Lower leg skin (tissue), 3 donors: Measurements from ENCODE around the gene ZNF541.

Experiments
- CTCF ChIP-seq, 3 donors: fragments of 450-650 bp; IDR thresholded peaks; one replicate each; pipeline ENCODE4 v1.5.1; 2016; ENCODE audit warnings: antibody characterized with exemption in 3 of 3, mild to moderate bottlenecking in 3 of 3, moderate library complexity in 2 of 3
- POLR2A ChIP-seq, 2 donors: fragments of 450-650 bp; IDR thresholded peaks; one replicate each; pipeline ENCODE4 v1.6.1; 2016 to 2017; ENCODE audit warnings: antibody characterized with exemption in 2 of 2, mild to moderate bottlenecking in 1 of 2, moderate library complexity in 1 of 2

DNA sequence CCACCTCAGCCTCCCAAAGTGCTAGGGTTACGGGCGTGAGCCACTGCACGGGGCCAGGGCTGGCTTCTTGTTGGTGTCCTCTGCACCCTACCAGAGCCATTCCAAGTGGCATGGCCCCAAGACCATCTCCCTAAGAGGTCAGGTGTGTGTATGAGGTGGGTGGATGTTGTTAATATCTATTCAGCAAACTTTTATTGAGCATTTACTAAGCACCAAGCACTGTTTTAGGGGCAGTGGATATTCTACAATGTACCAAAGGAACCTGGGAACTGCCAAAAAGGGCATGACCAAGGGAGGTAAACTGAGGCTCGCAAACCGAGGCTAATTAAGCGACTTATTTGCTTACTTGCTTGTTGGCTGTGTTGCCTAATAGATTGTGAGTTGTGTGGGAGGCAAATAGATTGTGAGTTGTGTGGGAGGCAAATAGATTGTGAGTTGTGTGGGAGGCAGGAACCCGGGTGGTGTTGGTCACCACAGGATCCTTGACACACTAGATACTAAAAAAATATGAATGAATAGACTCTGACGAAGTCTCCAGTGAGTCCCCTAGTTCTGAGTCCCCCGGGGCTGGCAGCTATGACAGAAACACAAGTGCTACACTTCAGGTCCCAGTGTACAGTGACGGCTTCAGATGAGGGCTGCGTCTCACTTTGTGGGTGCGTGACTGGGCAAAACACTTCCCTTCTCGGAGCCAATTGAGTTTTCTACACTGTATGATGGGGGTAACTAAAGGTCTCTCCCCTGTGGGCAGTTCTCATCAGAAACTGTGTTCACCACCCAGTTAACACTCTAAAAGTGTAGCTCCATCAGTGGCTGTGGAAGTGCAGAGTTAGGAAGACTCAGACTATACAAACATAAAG, 31.0 kb upstream of the ZNF541 start:
- no peak for TF ChIP-seq CTCF (IDR thresholded peaks at IDR 0.05)
- no peak for TF ChIP-seq POLR2A (IDR thresholded peaks at IDR 0.05)
